ENCODE results near the gene KCNQ1OT1. TPM values are rescaled to one million over a fixed set of nuclear protein-coding genes. Genes with fewer than 3 reads are reported as not detected.

The KCNQ1OT1 gene
- total RNA-seq, 4 donors from 2014 or later, result 1.8 to 6.8 (median 3.9) TPM

DNA sequence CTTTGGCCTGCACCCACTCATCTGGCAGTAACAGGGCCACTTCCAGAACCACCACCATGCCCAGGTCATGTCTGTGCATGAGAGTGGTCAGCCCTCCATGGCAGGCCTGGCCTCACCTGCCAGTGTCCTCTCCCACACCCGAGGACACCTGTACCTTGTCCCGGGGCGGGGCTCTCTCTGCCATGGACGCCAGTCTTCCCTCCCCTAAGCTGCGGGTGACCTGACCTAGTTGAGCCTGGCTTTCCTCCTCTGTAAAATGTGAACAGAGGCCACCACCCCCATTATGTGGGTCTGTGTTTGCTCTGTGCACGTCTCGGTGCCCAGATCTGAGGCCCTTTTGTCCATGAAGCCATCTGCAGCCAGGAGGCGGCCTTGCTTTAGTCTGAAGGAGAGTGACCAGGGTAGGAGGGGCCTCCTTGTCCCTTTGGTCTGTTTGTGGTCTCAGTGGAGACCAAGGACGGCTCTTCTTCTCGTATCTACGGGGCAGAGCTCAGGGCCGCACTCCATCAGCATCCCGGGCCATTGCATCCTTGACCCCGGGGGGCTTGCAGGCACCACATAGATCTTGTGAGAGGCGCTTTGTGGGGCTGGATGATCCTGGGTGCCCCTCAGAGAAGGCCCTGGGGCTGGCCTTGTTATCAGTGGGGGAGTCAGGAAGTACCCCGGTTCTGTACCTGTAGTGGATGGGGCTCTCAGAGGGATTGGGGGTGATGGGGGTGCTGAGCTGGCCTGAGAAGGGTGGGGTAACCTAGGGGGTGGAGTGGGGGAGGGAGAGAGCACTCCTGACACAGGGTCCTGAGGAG lies 133.4 kb downstream of the KCNQ1OT1 start:
- TF ChIP-seq, protein P1, sequence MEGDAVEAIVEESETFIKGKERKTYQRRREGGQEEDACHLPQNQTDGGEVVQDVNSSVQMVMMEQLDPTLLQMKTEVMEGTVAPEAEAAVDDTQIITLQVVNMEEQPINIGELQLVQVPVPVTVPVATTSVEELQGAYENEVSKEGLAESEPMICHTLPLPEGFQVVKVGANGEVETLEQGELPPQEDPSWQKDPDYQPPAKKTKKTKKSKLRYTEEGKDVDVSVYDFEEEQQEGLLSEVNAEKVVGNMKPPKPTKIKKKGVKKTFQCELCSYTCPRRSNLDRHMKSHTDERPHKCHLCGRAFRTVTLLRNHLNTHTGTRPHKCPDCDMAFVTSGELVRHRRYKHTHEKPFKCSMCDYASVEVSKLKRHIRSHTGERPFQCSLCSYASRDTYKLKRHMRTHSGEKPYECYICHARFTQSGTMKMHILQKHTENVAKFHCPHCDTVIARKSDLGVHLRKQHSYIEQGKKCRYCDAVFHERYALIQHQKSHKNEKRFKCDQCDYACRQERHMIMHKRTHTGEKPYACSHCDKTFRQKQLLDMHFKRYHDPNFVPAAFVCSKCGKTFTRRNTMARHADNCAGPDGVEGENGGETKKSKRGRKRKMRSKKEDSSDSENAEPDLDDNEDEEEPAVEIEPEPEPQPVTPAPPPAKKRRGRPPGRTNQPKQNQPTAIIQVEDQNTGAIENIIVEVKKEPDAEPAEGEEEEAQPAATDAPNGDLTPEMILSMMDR (IDR thresholded peaks at IDR 0.05; ENCODE audit: low read depth), result no peak

DNA sequence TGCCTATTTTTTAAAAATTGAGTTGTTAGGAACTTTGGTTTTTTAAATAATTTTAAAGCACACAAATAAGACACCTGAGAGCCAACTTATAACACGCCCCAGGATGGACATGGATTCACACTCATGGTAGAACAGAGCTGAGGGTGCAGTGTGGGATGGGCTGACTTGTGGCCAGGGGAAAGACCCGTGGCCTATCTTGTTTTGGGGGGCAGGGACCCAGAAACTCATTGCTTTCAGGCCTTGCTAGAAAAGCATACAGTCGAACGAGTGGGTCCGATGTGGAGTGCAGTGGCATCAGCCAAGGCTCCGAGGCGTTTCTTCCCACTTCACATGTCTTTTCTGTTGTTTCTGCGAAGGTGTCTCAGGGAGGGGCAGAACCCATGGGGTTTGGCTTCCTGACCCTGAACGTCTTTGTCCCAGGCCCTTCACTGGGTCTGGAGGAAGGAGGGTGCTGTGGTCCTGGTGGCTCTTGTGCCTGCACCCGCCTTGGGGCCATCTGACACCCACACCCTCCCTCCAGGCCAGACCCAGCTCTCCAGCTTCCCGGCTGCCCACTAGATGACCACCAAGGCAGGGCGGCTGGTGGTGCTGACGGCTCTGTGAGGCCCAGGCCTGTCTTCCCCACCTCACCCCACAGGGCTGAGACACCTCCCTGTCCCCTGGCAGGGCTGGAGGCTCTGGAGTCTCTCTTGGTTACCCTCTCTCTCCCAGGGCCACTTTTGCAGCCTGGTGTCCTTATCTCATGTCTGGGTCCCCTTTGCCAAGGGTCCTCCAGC lies 134.2 kb downstream of the KCNQ1OT1 start:
- TF ChIP-seq, protein P1 (IDR thresholded peaks at IDR 0.05; ENCODE audit: low read depth), result no peak

DNA sequence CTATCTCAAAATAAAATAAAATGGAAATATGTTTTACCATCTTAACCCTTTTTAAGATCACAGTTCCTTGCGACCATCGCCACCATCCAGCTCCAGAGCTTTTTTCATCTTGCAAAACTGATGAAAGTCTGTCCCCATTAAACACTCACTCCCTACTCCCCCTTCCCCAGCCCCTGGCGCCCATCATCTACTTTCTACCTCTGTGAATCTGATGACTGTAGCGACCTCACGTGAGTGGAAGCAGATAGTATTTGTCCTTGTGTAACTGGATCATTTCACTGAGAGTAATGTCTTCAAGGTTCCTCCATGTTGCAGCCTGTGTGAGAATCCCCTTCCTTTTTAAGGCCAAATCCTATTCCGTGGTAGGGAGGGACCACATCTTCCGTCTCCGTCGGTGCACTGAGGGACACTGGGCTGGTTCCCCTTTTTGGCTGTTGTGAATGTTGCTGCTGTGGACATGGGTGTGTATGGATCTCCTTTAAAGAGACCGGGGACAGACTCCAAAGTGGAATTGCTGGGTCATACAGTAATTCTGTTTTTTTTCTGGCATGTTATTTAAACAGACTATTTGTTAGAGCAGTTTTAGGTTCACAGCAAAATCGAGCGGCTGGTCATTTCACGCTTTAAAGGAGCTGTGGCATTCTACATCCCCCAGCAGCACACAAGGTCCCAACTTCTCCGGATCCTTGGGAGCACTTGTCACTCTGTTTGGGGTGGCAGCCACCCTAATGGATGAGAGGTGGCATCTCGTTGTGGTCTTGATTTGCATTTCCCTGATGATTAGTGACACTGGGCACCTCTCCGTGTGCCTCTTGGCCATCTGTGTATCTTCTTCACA lies 135.0 kb downstream of the KCNQ1OT1 start:
- TF ChIP-seq, protein P1 (IDR thresholded peaks at IDR 0.05; ENCODE audit: low read depth), result no peak

DNA sequence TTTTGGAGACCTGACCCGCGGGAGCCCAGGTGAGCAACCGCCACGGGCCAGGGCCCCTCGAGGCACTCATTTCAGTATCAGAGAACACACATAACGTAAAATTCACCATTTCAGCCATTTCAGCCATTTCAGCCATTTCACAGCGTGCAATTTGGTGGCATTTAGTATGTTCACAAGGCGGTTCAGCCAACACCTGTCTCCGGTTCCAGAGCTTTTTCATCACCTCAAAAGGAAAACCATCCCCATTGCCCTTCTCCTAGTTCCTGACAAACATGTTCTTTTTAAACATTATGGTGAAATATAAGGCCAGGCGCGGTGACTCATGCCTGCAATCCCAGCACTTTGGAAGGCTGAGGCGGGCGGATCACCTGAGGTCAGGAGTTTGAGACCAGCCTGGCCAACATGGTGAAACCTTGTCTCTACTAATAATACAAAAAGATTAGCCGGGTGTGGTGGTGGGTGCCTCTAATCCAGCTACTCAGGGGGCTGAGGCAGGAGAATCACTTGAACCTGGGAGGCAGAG lies 135.7 kb downstream of the KCNQ1OT1 start:
- TF ChIP-seq, protein P1 (IDR thresholded peaks at IDR 0.05; ENCODE audit: low read depth), result no peak

DNA sequence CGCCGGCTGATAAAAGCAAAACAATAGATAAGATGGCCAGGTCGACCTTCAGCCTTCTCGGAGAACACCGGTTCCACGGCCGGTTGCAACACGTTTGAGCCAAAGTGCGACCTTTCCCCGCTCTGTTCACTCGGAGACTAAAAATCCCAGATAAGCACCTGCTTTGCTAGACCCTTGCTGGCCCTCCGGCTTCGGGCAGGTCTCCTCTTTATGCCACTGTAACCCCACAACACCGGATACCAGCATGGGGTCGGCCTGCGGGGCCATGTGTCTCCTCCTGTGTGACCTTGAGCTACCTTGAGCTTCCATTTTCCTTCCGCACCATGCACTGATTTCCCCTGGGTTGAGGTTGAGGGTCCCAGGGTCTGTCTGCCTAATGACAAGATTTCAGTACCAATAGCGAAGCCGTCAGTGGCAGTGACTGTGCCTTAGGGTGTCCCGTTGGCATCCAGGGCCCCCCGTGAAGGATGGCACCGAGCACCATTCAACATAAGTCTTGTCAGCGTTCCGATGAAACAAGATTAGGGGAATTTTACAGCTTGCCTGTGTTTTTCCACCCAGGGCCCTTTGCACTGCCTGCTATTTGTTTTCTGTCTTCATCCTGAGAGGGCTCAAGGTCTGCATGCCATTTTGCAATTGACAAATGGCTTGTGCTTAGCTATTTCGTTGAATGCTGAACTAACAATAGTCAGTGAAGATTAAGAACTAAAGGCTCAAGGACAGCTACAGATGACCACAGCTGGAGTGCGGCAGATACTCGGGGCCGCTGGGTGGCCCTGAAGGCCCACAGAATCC lies 136.4 kb downstream of the KCNQ1OT1 start:
- TF ChIP-seq, protein P1 (IDR thresholded peaks at IDR 0.05; ENCODE audit: low read depth), result no peak

DNA sequence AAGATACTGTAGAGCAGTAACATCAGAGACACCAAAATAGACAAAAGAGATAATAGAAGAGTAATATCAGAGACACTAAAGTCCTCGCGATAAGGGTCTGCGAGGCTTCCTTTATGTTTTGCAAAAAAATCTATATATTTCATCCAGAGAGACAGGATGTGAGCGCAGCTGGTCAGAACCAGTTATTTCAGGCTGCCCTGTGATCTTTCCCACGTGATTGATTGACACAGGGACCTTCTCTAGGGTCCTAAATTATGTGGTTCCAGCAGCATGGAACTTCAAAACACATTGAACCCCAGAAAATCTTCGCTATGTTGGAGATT lies 136.9 kb downstream of the KCNQ1OT1 start:
- TF ChIP-seq, protein P1 (IDR thresholded peaks at IDR 0.05; ENCODE audit: low read depth), result no peak
